Activated CD4-positive, alpha-beta T cell treated with anti-CD3 and anti-CD28 coated beads, Interleukin-2, amount 50 U/mL, for 24 hours (primary cell): ENCODE data around the gene SLC22A15.
"Not testable (repeated sequence)": the region's sequence is repeated elsewhere in the genome, so short reads cannot be mapped to it uniquely, and the experiment has no call there.

ENCODE experiments used
- DNase-seq, 2 donors: peaks; one replicate each; pipeline ENCODE4 v3.0.0-alpha.2; 2020; ENCODE audit warnings: low read depth in 1 of 2, low spot score in 1 of 2

Gene SLC22A15

GRCh38 chr1:115980998-115981993, 5.0 kb downstream of the SLC22A15 start:
- no peak for DNase-seq

GRCh38 chr1:115982400-115982799, 6.1 kb downstream of the SLC22A15 start:
- DNase-seq = no peak

DNA sequence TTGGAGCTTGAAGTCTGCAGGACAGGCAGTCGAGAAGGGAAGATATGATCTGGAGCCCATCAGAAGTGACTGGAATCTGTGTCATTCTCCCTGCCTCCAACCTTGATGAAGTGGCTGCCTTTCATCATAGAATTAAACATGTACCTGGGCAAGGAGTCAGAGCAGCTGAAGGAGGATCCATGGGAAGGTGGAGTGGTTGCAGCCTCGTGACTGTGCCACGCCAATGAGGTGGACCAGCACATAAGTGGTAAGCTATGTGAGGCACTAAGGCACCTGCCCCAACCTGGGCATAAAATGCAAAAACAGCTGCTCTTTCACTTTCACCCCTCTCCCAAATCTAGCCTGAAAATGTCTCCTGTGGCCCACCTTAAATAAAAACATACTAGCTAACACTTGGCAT, 7.3 kb downstream of the SLC22A15 start:
- no peak for DNase-seq

DNA sequence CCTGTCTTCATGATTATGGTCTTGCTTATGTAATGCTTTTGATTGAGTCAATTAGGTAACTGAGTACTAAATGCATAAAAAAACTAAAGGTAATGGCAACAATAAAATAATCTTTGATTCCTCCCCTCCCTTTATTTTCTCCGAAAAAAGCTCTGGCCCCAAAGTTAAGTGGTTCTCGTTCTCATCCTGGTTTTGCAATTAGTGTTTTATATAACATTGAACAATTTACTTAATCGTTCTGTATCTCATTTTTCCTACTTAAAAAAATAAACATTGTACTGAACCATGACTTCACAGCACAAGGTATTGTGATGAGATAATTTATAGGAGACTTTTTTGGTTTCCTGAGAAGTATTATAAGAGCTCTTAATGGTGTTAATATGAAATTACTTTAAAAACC, 11.3 kb downstream of the SLC22A15 start:
- no peak for DNase-seq

DNA sequence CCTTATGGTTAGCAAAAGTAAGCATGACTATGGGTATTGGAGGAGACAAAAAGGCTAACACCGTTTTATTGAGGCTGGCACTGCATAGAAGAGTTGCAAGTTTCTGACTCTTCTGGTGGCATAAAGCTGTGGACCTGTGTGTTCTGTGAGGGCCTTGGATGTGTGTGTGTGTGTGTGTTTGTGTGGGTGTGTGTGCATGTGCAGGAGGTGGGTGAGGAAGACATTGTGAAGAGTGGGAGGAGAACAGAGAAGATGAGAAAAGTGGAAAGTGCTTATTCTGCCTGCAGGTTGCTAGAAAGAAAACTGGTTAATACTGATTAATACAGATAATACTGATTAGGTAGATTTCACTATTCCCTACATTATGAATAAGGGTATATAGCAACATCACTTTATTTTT, 12.6 kb downstream of the SLC22A15 start:
- DNase-seq = no peak

GRCh38 chr1:115989699-115990098, 13.4 kb downstream of the SLC22A15 start:
- DNase-seq = no peak

DNA sequence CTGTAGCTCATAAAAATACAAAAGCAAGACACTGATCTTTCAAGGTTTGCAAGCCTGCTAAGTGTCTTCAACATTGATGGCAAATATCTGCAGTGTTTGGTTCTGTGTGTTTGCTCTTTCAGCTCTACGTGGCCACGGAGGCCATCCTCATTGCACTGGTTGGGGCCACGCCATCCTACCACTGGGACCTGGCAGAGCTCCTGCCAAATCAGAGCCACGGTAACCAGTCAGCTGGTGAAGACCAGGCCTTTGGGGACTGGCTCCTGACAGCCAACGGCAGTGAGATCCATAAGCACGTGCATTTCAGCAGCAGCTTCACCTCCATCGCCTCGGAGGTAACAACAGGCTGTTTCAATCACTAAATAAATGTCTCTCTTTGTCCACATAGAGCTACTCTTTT, 15.6 kb downstream of the SLC22A15 start:
- no peak for DNase-seq

DNA sequence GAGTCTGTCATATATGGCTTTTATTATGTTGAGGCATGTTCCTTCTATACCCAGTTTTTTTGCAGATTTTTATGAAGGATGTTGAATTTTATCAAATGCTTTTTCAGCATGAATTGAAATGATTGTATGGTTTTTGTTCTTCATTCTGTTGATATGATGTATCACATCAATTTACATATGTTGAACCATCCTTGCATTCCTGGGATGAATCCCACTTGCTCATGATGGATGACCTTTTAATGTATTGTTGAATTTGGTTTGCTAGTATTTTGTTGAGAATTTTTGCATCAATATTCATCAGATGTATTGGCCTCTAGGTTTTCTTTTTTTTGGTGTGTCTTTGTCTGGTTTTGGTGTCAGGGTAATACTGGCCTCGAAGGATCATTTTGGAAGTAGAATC, 21.6 kb downstream of the SLC22A15 start:
- not testable (repeated sequence) for DNase-seq

GRCh38 chr1:116001739-116002487, 25.6 kb downstream of the SLC22A15 start:
- no peak for DNase-seq

DNA sequence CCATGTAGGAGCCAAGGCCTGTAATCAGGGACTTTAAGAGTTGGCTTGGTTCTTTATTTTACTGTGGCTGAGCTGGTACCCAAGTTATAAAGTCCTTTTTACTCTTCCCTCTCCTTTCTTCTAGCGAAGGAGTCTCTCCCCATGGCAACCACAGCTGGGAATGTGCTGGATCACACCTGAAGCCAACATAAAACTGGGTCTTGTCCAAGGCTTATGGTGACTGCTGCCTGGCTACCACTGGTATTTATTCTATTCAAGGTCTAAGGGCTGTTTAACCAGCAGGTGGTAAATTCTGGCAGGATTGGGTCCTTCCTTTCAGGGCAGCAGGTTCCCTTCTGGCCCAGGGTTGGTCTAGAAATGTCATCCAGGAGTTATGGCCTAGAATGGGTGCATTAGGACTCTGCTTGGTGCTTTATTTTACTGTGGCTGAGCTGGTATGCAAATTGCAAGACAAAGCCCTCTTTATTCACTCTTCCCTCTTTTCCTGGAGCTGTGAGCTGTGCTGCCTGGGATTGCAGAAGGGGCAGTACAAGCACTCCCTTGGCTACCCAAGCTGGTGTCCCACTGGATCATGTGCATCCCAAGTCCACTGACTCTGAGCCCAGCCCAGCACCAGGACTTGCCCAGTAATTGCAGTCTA, 26.6 kb downstream of the SLC22A15 start:
- no peak for DNase-seq

GRCh38 chr1:116003823-116004222, 27.5 kb downstream of the SLC22A15 start:
- DNase-seq = no peak

DNA sequence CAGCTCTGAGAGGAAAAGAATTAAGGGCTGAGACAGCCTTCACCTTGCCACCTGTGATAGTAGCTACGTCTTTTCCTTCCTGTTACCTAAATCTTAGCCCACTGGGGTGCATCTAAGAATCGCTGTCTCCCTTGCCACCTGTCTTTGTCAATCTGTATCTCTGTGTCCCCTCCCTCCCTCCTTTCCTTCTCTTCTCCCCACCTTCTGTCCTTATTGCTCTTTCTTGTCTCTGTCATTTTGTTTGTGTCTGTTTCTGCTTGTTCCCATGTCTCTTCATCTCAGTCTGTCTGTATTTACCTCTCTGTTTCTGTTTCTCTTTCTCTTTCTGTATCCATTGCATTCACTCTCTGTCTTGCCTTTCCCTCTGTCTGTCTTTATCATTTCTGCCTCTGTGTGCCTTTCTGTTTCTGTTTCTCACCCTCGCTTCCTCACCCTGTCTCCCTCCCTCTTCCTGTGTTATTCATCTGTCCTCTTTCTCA, 30.2 kb downstream of the SLC22A15 start:
- DNase-seq = no peak

DNA sequence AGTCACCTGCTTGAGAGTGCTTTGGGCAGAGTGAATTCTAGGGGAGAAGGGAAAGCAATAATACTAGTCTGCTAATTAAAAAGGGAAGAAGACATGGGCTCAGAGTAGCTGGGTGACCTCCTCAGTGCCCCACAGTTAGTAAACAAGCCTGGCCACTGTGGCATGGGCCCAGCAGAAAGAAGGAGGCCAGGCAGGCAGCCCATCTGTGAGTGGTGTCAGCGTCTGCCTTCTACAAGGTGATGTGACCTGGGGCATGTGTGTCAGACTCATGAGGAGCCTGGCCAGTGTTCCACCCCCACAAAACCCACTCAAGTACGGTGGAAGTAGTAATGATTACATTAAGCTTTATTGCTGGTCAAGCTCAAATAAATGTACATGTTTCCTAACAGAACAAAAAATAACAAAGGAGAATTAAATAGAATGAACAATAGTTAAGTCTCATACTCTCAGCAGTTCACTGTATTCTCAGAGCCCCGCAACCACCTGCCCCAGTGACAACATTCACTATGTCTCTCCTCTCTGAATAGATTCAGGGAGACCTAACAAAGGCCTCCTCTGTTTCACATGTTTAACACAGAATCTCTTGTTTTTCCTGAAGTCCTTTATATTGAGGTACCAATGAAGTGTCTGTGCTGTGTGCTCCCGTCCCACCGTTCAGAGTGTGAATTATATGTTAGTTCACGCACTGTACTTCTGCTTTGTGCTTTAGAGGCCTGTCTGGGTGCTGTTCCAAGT, 32.5 kb downstream of the SLC22A15 start:
- no peak for DNase-seq

DNA sequence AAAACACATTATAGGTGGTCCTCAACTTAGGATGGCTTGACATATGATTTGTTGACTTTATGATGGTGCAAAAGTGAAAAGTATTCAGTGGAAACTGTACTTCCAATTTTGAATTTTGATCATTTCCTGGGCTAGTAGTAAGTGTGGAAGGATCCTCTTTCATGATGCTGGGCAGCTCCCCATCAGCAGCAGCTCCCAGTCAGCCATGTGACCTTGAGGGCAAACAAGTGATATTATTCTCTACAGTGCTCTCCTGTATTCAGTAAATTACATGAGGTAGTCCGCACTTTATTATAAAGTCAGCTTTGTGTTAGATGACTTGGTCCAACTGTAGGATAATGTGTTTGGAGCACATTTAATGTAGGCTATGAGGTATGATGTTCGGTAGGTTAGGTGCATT, 36.4 kb downstream of the SLC22A15 start:
- DNase-seq = no peak

DNA sequence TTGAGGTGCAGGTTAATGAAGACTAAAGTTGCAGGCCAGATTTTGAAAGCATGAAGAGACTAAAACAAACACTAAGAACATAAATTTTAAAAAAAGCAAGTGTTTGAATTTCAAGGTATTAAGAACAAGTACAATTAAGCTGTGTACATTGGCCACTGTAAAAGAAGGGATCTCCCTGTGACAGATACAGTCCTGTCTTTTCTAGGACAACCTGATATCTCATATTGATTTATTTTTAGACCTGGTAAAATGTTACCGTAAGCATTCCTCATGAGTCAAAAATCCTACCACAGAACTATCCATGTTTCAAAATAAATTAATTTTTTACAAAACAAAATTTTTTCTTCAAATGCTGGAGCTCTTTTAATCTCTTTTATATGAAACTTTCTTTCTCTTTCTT, 39.4 kb downstream of the SLC22A15 start:
- DNase-seq = no peak

DNA sequence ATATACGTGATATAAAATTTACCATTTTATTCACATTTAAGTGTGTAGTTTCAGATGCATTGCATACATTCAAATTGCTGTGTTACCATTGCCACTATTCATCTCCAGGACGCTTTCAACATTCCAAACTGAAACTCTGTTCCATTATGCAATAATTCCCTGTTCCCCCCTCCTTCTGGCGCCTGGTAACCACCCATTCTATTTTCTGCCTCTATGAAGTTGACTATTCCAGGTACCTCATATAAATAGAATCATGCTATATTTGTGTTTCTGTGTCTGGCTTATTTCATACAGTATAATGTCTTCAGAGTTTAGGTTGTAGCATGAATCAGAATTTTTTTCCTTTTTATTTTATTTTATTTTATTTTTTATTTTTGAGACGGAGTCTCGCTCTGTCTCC, 41.7 kb downstream of the SLC22A15 start:
- no peak for DNase-seq

DNA sequence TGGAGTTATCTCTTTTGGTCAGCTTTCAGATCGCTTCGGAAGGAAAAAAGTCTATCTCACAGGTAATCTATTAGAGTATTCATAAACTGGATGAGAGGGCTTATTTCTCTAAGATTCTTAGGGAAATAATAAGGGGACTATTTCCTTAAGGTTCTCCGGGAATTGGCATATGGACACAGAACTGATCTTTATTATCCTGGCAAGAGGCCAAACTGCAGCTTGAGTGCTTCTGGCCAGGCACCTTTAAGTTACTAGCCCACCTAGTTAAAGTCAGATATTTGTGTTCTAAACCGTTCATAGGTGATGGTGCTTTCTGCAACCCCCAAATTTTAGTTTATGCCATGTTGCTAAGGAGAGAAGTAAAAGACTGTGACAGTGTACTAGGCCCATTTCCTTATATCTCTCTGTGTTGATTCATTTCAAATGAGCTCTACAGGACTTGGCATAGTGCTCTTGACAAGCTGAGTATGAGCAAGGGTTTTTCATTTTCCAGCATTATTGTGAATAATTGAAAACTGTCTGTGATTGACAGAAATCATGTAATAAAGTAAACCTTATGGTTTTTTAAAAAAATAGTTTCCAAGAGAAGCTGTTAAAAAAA, 43.4 kb downstream of the SLC22A15 start:
- DNase-seq = no peak

DNA sequence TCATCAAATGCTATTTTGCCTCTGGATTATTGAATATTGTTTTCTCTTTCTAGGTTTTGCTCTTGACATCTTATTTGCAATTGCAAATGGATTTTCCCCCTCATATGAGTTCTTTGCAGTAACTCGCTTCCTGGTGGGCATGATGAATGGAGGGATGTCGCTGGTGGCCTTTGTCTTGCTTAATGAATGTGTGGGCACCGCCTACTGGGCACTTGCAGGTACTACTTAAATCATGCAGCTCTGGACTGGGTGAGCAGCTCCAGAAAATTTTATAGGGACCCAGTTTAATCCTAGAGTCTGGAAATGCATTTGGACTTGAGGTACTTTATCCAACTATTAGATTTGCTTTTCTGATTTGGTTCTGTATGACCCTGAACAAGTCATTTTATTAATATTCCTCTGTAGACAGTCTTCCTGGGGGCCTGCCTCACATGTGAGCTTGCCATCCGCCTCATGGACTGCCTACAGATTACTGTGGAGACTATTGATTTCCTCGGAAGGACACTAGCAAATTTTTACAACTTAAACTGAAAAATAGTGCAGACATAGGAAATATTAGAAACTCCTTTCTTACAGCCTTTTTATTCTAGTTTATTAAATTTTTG, 44.5 kb downstream of the SLC22A15 start:
- DNase-seq = peak in 1 of 2 donors; percentile 21

GRCh38 chr1:116024626-116025025, 48.3 kb downstream of the SLC22A15 start:
- DNase-seq = no peak

DNA sequence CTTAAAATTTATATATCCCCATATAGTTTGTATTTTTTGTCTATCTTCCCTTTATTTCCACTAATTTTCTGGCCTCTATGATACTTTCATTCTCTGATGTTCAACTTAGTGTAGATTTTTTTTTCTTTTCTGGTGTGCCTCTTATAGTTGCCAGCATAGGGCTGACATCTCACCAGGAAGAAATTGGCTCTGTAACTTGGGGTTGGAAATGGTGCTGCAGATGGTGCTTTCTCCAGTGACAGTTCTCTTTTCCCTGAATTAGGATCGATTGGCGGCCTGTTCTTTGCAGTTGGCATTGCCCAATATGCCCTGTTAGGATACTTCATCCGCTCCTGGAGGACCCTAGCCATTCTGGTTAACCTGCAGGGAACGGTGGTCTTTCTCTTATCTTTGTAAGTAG, 50.3 kb downstream of the SLC22A15 start:
- DNase-seq = no peak
